H1 (cell line): ENCODE data around the gene IQGAP3. TPM values are rescaled to one million over a fixed set of nuclear protein-coding genes. Genes with fewer than 3 reads are reported as not detected.

Experiments used
- ATF2 ChIP-seq: IDR thresholded peaks from 2 replicates; pipeline ENCODE4 v1.6.1; 2012; ENCODE audit warnings: low read length, inconsistent platforms
- GTF2F1 ChIP-seq: IDR thresholded peaks from 2 replicates; pipeline ENCODE4 v1.6.1; 2012; ENCODE audit warnings: low read depth, low read length, improper control_type of control experiment, borderline replicate concordance
- JUN ChIP-seq: IDR thresholded peaks from 2 replicates; pipeline ENCODE4 v1.6.1; 2011; ENCODE audit warnings: low read depth, mild to moderate bottlenecking, improper control_type of control experiment, low read length
- KDM4A ChIP-seq: IDR thresholded peaks from one replicate; pipeline ENCODE4 v1.7.1; 2012; ENCODE audit warnings: low read depth, mild to moderate bottlenecking, moderate library complexity, low read length, inconsistent platforms; ENCODE audit not compliant: severe bottlenecking
- NRF1 ChIP-seq: IDR thresholded peaks from 2 replicates; pipeline ENCODE4 v1.6.1; 2011; ENCODE audit warnings: mild to moderate bottlenecking, low read depth, low read length, improper control_type of control experiment
- PHF8 ChIP-seq: fragments of 200-600 bp; sonication (generic); conservative IDR thresholded peaks from 2 replicates; pipeline ENCODE4 v1.7.1; 2012; ENCODE audit warnings: low read depth, mild to moderate bottlenecking, inconsistent platforms, low read length, moderate library complexity
- POLR2AphosphoS5 ChIP-seq: IDR thresholded peaks from 2 replicates; pipeline ENCODE4 v1.6.1; 2011; ENCODE audit warnings: low read depth, low read length
- RAD21 ChIP-seq, 2 experiments: IDR thresholded peaks in 1 of 2; conservative IDR thresholded peaks in 1 of 2; 2 replicates each; pipeline ENCODE4 v1.6.1; 2011; ENCODE audit warnings: low read depth in 2 of 2, low read length in 2 of 2, improper control_type of control experiment in 1 of 2, inconsistent platforms in 1 of 2, mild to moderate bottlenecking in 1 of 2, moderate library complexity in 1 of 2
- RFX5 ChIP-seq: IDR thresholded peaks from 2 replicates; pipeline ENCODE4 v1.6.1; 2011; ENCODE audit warnings: low read depth, low read length, improper control_type of control experiment, borderline replicate concordance
- RXRA ChIP-seq: IDR thresholded peaks from 2 replicates; pipeline ENCODE4 v1.6.1; 2011; ENCODE audit warnings: low read depth, mild to moderate bottlenecking, low read length, moderate library complexity; ENCODE audit not compliant: insufficient read depth
- SIX5 ChIP-seq: IDR thresholded peaks from 2 replicates; pipeline ENCODE4 v1.6.1; 2011; ENCODE audit warnings: mild to moderate bottlenecking, low read depth, low read length
- SP2 ChIP-seq: IDR thresholded peaks from 2 replicates; pipeline ENCODE4 v1.6.1; 2012; ENCODE audit warnings: mild to moderate bottlenecking, low read length, inconsistent platforms
- polyA plus RNA-seq, 7 experiments: library from polyadenylated mRNA; depleted of rRNA in 3 of 7; stranded (reverse) in 5 of 7; unstranded in 2 of 7; fragments of >200 nt in 5 of 7; fragments of 200-250 nt in 2 of 7; gene quantifications; 1 replicate in 5 of 7; 2 replicates in 1 of 7; 4 replicates in 1 of 7; pipeline versions ENCODE4 v1.2.1 to v1.2.3, GENCODE V29; 2011 to 2013; ENCODE audit warnings: missing spikeins in 2 of 7, mixed read lengths in 2 of 7
- total RNA-seq: library from RNA; stranded (reverse); fragmentation: NEBNext Ultra II Directional; extraction: Animal tissue kit (Norgen Biotek cat#: 25700); gene quantifications from 2 replicates; pipeline ENCODE4 v1.2.1, GENCODE V29; 2021

IQGAP3 gene
- total and polyA plus RNA-seq, 2 of the 8 experiments (the other 6 are each of a cell fraction or from before 2014, with no cell fraction given) = 14.6 to 22.3 TPM

GRCh38 chr1:156583821-156584622 is 11.7 kb upstream of the IQGAP3 start (continued):
- TF ChIP-seq PHF8 = no peak
- TF ChIP-seq SP2 = no peak
- no peak for TF ChIP-seq KDM4A
- TF ChIP-seq SIX5 = no peak
- peak; percentile 81 to 86 for TF ChIP-seq RAD21 (IDR thresholded peaks at IDR 0.05 in 1 of 2, conservative IDR thresholded peaks at IDR 0.05 in 1 of 2; ENCODE audit: low read depth in 2 of 2, low read length in 2 of 2)
- TF ChIP-seq ATF2 = 0 out of 2 replicates have a peak, but pooled peaks have one; percentile 31
- TF ChIP-seq RFX5 = no peak
- no peak for TF ChIP-seq POLR2AphosphoS5
- 0 out of 2 replicates have a peak, but pooled peaks have one; percentile 65 for TF ChIP-seq RXRA
- TF ChIP-seq JUN = no peak
- TF ChIP-seq NRF1 = no peak
- no peak for TF ChIP-seq GTF2F1
